ENCODE measurements around the gene MYRFL.
"Not testable (repeated sequence)": the region's sequence is repeated elsewhere in the genome, so short reads cannot be mapped to it uniquely, and the experiment has no call there.

The MYRFL gene

DNA sequence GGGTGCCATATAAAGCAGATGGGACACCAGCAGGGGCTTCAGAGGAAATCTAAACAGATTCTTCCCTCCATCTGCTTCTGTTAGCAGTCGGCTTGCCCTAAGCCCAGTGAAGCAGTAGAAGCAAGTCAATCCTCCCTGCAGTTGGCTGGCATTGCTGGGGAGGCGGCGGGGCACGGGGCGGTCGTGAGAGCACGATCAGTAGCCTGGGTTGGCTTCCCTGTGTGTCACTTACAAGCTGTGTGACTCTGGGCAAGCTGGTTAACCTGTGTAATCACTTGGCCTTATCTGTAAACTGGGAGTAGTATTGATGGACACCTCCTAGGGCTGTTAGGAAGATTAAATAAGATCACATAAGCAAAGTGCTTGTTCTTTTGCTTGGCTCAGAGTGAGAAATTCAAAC lies 19.4 kb downstream of the MYRFL start:
- no peak for DNase-seq

DNA sequence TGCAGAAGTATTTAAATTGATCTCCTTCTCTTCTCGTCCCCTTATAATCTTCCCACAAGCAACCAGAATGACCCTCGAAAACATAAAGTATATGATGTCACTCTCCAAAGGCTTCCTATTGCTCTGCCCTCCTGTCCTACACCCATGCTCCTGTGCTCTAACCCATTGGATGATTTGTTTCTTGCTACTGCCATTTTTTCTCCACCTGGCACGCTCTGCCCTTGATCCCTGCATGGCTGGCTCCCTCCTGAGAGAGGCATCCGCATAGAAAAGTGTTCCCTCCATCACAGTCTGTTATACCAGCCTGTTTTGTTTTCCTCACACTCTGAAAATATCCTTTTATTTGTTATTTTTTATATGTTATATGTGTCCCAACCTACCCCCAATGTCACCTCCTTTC lies 19.8 kb downstream of the MYRFL start:
- no peak for DNase-seq

DNA sequence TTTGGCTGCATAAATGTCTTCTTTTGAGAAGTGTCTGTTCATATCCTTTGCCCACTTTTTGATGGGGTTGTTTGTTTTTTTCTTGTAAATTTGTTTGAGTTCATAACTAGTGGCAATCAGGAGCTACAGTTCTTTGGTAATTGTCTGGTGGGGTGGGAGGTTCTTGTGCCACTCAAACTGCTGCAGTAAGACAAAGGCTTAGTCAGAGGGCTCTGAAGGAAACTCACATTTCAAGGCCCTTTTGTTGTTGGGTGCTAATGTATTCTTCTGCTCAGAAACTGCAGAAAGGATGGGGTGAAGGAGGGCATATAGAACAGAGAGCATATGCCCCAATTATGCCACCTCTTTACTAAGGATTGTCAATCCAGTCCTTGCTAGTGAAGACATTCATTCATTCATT lies 21.9 kb downstream of the MYRFL start:
- DNase-seq = no peak

DNA sequence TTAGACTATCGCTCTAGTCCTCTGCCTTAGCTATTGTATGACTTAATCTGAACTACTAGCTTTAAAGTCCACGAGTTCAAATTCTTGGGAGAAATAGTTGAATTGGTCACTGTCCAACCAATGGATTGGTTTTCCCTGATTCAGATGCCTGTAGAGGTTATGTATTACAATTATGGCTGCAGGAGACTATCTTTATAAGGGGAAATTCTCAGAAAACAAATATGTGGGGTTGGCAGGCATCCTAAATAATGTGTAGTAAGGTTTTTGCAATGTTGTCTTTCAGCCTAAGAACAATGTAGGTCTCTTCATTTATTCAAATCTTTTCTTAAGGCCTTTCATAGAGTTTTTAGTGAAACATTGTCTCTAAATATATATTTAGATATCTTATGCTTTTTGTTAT lies 26.9 kb downstream of the MYRFL start:
- DNase-seq = no peak

DNA sequence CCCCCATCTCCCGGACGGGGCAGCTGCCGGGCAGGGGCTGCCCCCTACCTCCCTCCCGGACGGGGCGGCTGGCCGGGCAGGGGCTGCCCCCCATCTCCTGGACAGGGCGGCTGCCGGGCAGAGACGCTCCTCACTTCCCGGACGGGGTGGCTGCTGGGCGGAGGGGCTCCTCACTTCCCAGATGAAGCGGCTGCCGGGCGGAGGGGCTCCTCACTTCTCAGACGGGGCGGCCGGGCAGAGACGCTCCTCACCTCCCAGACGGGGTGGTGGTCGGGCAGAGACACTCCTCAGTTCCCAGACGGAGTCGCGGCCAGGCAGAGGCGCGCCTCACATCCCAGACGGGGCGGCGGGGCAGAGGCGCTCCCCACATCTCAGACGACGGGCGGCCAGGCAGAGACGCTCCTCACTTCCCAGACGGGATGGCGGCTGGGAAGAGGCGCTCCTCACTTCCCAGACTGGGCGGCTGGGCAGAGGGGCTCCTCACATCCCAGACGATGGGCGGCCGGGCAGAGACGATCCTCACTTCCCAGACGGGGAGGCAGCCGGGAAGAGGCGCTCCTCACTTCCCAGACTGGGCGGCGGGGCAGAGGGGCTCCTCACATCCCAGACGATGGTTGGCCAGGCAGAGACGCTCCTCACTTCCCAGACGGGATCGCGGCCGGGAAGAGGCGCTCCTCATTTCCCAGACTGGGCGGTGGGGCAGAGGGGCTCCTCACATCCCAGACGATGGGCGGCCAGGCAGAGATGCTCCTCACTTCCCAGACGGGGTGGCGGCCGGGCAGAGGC lies 28.3 kb downstream of the MYRFL start:
- DNase-seq = not testable (repeated sequence)

DNA sequence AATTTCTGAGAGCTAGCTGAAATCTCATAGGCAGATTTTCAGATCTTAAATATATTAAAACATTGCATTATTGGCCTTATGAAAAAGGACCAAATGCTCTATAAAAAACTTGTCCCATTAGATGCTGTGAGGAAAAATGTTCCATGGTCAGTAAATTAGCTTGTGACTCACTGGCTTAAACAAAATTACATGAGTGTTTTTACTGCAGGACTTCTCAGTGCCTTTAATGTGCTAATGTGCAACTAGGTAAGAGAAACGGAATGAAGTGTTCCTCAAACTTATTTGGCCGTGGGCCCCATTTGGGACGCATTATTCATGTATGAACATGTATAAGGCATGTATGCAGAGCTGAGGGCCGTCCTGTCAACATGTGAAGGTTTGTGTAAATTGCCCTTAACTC lies 41.7 kb downstream of the MYRFL start:
- no peak for DNase-seq

DNA sequence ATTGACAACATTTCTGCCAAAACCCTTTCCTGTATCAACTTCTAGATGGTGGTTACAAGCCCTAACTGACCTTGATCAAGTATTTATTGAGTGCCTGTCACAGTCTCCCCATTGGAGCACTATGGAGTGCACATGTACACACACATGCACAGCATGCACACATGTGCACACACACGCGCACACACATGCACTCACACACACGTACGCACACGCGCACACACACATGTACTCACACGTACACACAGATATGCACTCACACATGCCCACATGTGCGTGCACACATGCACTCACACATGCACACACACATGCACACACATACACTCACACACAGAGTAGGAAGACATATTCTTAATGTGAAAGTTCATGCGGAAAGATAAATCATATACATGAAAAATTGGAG lies 43.7 kb downstream of the MYRFL start:
- DNase-seq = no peak

DNA sequence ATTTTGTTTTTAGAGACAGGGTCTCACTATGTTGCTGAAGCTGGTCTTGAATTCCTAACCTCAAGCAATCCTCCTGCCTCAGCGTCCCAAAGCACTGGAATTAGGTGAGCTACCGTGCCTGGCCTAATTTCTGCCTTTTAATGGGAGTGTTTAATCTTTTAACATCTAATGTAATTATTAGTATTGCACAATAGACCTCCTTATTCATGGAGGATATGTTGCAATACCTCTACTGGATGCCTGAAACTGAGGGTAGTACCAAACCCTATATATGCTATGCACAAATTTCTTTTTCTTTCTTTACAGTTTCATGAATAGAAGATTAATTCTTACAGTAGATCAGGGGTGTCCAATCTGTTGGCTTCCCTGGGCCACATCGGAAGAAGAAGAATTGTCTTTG lies 47.8 kb downstream of the MYRFL start:
- no peak for DNase-seq

DNA sequence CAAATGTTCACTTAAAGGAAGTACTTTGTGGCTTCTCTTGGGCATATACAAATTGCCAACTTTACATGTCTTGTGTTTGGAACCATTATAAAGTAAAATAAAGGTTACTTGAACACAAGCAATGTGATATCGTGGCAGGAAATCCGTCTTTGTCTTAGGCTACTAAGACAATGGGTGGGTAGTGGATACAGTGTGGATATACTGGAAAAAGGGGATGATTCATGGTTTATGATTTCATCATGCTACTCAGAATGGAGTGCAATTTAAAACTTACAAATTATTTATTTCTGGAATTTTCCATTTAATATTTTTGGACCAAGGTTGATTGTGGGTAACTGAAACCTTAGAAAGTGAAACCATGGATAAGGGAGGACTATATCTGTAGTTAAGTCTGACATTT lies 48.4 kb downstream of the MYRFL start:
- DNase-seq = no peak

DNA sequence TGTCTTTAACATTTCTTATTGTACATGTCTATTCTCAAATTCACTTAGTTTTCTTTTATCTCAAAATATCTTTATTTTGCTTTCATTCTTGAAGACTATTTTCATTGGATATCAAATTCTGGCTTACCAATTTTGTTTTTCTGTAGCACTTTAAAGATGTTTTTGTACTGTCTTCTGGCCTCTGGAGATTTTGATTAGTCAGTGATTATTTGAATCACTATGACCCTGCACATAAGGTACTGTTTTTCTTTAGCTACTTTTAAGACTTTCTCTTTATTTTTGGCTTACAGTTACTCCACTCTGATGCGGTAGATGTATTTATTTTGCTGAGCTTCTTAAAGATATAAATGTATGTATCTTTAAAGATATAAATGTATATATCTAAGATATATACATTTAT lies 49.6 kb downstream of the MYRFL start:
- no peak for DNase-seq

DNA sequence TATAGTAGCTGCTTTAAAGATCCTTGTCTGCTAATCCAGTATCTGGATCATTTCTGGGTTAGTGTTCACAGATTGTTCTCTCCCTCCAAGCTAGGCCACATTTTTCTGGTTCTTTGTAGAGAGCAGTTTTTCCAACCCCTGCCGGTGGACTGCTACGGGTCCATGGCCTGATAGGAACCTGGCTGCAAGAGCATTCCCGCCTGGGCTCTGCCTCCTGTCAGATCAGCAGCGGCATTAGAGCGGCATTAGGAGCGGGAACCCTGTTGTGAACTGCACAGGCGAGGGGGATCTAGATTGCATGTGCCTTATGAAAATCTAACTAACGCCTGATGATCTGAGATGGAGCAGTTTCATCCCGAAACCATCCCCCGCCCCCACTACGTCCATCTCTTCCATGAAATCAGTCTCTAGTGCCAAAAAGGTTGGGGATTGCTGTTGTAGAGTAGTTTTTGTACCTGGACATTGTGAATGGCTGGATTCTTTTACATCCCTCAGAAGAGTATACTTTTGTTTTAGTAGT lies 50.4 kb downstream of the MYRFL start:
- no peak for DNase-seq

DNA sequence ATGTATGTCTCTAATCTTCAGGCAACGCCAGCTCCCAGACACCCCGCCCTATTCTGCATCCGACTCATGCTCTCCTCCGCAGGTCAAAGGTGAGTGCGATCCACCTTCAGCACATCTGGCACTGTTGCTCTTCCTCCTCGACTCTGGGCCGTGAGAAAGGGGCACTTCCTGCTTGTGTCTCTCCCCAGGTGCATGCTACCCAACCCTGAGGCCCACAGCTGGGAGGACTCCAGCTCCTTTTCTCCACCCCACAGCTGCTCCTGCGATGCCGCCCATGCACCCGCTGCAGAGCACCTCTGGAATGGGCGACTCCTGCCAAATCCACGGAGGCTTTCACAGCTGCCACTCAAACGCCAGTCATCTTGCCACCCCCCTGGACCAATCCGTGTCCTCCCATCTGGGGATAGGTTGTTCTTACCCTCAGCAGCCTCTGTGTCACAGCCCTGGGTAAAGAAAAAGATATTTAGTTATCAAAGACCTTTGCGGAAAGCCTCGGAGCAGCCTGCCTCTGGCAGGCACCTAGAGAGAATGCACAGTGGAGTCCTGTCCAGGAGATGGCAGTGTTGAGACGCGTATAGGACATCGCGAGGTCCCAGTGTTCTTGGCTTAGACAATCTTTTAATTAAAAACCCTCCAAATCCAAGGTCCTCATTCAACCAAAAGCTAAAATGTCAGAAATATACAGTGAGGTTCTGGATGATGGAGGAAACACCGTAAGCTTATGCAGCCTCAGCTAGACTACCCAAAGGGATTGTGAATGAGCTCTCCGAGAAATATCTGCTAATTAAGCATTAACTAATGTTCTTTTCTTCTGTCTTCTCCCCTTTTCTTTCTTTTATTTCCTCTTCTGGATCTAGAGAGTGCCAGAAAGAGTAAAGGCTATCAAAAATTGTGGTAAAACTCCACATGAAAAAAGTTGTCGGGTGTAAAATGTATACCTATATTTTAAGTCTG lies 54.3 kb downstream of the MYRFL start:
- DNase-seq = peak; percentile 90

DNA sequence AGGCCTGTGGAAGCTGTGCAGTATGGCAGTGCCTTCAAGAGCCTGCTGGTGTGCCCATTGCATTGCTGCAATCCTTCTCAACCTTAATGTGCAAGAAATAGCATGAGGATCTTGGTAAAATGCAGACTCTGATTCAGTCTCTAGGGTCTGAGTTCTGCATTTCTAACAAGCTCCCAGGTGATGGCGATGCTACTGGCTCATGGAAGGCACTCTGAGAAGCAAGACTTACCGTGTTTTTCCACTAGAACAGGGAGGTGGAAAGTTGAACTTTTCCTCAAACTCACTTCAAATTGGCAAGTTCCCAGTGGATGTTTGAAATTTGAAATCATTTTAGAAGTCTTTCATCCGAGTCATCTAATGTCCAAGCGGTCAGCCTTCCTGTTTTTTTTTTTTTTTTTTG lies 55.5 kb downstream of the MYRFL start:
- DNase-seq = peak; percentile 4

DNA sequence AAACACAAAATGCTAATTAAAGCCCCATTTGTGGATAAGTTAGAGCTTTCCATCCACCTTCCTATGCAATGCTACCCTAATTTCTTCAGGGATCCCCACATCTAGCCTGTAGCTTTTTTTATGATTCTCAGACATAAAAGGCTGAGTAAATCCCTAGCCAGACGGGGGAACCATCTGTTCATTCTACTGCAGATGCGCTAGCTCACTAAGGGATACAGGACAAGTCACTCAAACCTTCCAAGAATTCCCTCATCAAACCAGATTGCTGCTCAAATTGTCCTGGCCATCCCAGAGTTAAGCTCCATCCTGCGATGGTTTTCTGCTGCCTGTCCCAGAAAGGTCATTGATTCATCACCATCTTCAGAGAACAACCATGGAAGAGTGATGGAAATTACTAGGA lies 56.7 kb downstream of the MYRFL start:
- no peak for DNase-seq

DNA sequence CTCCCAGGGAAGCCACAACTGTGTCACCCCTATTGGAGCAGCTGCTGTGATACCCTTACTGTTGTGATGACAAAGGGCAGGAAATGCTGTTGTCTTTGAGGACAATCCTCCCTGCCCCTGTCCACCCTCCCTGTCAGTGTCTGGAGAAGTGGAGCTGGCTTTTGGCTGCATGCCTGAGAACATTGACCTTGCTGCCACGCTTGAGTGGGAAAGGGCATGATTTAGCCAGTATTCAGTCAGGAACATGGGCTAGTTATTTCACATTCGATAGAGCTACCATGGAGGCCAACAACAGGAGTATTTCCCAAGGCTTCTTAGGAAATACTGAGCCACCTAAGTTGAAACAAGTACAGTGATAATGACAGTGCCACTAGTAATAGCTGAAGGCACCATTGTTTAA lies 59.4 kb downstream of the MYRFL start:
- no peak for DNase-seq

DNA sequence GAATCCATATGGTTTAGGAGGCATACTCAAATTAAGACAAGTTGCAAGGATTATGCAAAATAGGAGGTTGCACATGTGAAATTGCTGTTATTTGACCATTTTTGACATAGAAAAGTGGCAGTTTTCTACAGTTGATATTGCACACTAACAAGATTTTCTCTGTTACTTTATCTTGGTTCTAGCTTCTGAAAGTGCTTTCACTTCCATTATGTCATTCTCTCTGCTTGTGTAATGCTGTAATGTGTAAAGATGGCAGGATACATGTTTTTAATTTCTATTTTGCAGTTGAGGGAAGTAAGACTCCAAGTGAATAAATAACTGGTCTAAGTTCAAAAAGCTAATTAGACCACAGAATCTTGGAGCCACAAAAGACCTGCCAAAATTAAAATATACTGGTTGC lies 60.6 kb downstream of the MYRFL start:
- no peak for DNase-seq

DNA sequence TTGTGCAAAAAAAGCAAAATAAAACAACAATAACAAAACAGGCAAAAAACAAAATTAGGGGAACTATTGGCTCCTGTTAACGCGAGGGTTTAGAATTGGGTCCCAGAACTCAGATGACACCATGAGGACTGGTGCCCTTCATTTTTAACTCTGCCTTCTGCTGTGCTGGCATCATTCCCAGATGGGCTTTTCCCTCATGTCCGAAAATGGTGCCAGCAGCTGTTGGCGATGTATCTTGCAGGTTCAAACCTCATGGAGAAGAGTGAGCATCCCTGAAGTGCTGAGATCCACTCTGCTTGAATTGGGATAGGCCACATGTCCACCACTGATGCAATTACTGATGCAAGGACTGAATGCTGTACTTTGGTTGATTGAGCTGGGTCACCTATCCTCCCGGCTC lies 61.1 kb downstream of the MYRFL start:
- no peak for DNase-seq

DNA sequence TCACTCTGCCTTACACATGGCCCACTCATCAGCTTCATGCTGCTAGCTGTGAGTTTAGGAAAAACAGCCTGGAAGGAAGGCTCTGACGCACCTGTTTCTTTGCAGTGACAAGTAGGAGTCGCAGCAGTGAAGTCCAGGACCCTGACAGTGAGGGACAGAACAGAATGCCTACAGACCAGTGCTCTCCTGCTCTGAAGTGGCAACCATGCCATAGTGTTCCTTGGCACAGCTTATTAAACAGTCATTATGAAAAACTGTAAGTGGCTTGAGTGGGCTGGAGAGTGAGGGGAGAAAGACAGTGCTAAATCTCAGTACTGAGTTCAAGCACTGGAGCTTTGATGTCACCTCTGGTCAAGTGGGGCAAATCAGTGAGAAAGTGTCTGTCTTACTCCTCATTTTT lies 61.7 kb downstream of the MYRFL start:
- no peak for DNase-seq

DNA sequence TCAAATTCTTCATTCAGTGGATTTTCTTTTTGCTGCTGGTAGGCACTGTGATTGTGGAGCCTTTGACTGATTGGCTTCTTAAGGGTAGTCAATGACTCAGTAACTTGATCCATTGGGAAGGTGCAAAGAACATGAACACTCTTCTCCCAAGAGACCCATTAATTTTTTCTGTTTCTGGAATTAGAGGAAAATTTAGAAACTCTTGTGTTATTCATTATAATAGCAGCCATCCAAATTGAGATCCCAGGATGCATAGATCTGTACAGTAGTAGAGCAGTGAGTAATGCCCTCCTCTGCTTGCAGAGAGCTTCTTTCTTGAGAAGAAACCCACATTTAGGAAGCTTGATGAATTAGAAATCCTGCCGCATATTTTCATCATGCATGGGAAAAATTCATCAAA lies 63.9 kb downstream of the MYRFL start:
- DNase-seq = no peak

DNA sequence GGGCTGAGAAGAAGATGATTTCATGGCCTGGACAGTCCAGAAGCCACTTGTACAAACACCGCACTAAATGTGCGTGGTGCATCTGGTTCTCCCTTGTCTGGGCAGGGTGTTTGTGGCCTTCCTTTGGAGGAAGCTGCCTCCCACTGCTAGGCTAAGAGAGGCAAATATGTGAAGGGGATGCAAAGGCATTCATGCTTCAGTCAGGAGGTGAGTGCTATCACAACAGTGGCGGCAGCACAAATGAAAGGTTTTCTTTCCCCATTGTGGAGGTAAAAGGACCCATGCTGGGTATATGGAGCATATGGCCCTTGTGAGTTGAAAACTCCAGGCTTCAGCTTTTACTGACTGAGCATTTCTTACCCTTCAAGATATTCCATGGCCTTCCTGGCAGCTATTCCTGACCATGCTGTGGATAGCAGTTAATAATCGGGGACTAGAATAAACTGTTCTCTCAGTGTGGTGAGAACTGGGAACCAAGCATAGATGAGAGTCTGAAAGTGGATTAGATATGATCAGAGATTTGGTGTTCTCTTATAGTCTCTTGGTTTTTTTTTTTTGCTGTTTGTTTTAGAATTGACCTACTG lies 69.9 kb downstream of the MYRFL start:
- no peak for DNase-seq

DNA sequence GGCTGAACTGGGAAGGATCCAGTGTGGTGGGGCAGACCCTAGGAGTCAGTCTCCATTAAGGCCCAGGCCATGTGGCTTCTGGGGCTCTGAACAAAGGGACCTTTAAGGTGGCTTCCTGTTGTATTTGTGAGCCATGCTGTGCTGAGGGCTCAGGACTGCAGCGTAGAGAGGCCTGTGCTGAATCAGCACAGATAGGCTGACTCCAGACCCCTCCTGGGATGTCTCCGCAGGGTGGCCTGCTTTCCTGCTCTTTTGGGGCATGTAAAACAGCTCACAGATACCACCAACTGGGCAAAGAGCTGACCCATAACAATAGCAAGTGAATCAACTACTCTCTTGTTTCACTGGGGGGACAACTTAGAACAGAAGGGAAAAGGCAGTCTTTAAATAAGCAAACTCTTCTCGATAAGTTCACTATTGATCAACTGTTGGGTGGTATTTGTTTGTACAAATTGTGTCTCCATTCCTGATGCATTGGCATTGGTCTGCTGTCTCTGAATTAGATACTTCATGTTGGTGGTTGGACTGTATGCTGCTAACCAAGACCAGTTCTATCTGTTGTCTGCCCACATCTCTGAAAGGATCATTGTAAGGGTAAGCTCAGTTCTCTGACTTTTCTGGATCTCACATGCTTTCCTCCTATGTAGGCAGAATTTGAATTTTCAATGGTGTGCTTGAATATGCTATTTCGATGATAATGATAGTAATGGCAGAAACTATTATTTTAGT lies 71.8 kb downstream of the MYRFL start:
- DNase-seq = no peak

DNA sequence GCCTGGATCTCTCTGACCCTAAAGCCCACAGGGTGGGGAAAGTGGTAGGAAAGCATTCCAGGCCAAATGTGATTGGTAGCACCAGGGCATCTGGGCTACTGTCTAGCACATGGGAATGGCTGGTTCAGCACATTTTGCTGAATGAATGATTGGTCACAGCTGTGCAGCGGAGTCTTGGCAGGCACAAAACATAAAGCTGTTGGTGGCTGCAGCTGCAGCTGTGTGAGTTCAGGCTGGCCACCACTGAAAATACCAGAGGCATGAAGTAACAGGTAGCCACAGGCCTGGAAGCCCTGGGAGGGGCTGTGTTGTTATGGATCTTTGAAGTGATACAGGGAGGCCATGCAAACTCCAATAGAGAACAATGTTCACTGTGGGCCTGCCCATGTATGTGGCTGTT lies 72.7 kb downstream of the MYRFL start:
- no peak for DNase-seq

DNA sequence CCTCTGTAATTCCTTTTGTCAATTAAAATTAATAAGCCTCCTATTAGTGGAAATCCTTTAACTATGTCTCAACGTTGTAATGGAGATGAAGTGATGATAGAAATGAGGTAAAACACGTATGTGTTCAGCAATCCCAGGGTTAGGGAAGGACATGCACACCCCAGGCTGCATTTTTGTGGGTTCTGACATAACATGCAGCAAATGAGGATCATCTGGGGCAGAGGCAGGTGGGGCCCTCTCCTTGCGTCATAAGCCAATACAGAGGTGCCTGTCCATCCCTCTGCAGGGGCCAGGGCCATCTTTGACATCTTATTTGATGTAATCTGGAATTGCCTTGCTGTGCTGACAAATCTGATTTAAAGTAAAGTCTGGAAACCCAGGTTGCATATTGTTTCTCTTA lies 73.2 kb downstream of the MYRFL start:
- DNase-seq = no peak
